IPS-20b (cell line): ENCODE results near the gene ZNRF3.
"Not testable (repeated sequence)": the region's sequence is repeated elsewhere in the genome, so short reads cannot be mapped to it uniquely, and the experiment has no call there.

Experiments
- H3K27ac ChIP-seq: one replicate; pipeline ENCODE4 v1.5.1; 2013; ENCODE audit warnings: low read length
- H3K27me3 ChIP-seq: 2 replicates; pipeline ENCODE4 v1.6.1; 2013; ENCODE audit warnings: mild to moderate bottlenecking, low read length, inconsistent platforms; ENCODE audit not compliant: insufficient read depth
- H3K36me3 ChIP-seq: 2 replicates; pipeline ENCODE4 v1.6.1; 2013; ENCODE audit warnings: low read depth, mild to moderate bottlenecking, inconsistent platforms, low read length, moderate library complexity; ENCODE audit not compliant: insufficient read depth
- H3K4me1 ChIP-seq: 2 replicates; pipeline ENCODE4 v1.6.1; 2013; ENCODE audit warnings: mild to moderate bottlenecking, control low read depth, inconsistent platforms, low read length, moderate library complexity; ENCODE audit not compliant: insufficient read depth
- H3K4me3 ChIP-seq: 2 replicates; pipeline ENCODE4 v1.5.1; 2013; ENCODE audit warnings: mild to moderate bottlenecking, low read length, inconsistent platforms
- H3K9ac ChIP-seq: 2 replicates; pipeline ENCODE4 v1.6.1; 2013; ENCODE audit warnings: low read depth, mild to moderate bottlenecking, inconsistent platforms, low read length, moderate library complexity
- H3K9me3 ChIP-seq: 2 replicates; pipeline ENCODE4 v1.6.1; 2013; ENCODE audit warnings: mild to moderate bottlenecking, low read depth, low read length, inconsistent platforms; ENCODE audit not compliant: insufficient read depth

ZNRF3 gene

DNA sequence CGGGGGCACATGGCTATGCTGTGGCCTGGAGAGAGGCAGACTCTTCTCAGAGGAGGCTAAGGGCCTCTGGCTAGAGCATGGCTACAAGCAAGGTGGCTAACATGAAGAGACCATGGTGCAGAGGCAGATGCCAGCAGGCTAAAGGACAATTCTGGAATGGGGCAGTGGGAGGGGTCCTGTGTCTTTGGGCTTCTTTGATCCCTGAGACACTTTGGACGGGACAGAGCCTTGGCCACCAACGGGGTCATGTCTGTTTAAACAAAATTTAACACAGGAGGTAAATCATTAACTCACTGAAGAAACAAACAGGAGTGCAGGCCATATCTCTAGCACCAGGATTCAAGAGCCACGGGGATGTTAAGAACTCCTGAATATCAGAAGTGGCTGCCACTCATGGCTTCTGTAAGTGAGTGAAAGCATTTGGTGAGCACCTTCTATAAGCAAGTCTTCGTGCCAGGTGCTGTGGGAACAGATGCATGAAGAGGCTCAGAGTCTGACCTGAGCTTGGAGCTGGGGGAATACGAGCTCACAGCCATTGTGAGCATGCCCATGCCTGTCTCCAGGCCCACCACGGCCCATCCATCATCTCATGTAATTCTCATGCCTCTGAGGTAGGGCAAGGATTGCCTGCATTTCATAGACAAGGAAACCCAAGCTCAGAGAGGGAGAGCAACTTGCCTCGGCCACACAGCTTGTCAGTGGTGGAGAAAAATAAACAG lies 18.3 kb upstream of the ZNRF3 start:
- Histone ChIP-seq H3K27me3 (no peaks in the 10 kb centered on the region), H3K9me3 (no peaks in the 10 kb centered on the region), H3K36me3 (no peaks in the 10 kb centered on the region), H3K9ac (no peak overlapping the region), H3K27ac (no peak overlapping the region), H3K4me1 (no peaks in the 10 kb centered on the region), H3K4me3 (no peak overlapping the region)

DNA sequence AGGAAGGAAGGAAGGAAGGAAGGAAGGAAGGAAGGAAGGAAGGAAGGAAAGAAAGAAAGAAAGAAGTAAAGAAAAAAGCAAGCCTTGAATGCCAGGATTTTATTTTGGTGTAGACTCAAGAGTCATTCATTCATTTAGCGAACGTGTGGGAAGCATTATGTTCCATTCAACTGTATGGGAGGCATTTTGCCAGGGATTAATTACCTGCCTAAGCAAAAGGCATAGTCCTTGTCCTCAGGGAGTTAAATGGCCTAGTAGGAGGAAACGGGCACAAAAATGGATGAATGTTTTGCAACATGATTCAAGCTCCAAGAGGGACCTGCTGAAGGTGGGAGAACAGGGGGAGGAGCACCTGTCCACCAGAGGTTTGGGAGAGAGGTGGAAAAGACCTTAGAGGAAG lies 16.2 kb upstream of the ZNRF3 start:
- no peaks in the 10 kb centered on the region for H3K4me1 ChIP-seq
- H3K4me3 ChIP-seq, result no peak overlapping the region
- H3K36me3 ChIP-seq, result no peaks in the 10 kb centered on the region
- no peak overlapping the region for H3K9ac ChIP-seq
- no peaks in the 10 kb centered on the region for H3K27me3 ChIP-seq
- no peak overlapping the region for H3K27ac ChIP-seq
- no peaks in the 10 kb centered on the region for H3K9me3 ChIP-seq

DNA sequence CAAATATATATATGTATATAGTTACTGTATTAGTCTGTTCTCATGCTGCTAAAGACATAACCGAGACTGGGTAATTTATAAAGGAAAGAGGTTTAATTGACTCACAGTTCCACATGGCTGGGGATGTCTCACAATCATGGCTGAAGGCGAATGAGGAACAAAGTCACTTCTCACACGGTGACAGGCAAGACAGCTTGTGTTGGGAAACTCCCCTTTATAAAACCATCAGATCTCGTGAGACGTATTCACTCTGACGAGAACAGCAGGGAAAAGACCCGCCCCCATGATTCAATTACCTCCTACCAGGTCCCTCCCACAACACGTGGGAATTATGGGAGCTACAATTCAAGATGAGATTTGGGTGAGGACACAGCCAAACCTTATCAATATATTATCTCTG lies 15.0 kb upstream of the ZNRF3 start:
- not testable (repeated sequence) for H3K9me3 ChIP-seq, H3K9ac ChIP-seq, H3K27me3 ChIP-seq, H3K27ac ChIP-seq, H3K36me3 ChIP-seq, H3K4me1 ChIP-seq, H3K4me3 ChIP-seq

DNA sequence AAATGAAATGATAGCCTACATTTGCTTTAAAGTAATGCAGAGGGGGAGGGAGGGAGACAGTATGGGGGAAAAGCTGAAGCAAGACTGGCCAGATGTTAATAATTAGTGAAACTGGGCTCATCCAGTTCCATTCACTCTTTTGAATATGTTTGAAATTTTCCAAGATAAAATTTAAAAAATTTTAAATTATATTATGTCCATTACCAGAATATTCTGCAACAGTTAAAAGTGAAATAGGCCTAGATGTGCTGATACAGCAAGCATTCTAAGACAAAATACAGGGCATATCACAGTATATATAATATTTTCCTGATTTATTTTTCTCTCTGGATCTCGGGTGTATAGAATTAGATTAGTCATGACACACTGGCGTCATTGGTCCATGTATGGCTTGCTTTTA lies 13.6 kb upstream of the ZNRF3 start:
- Histone ChIP-seq H3K9me3 (no peaks in the 10 kb centered on the region), H3K27me3 (no peaks in the 10 kb centered on the region), H3K36me3 (no peaks in the 10 kb centered on the region), H3K4me3 (no peak overlapping the region), H3K27ac (no peak overlapping the region), H3K4me1 (no peaks in the 10 kb centered on the region), H3K9ac (no peak overlapping the region)

DNA sequence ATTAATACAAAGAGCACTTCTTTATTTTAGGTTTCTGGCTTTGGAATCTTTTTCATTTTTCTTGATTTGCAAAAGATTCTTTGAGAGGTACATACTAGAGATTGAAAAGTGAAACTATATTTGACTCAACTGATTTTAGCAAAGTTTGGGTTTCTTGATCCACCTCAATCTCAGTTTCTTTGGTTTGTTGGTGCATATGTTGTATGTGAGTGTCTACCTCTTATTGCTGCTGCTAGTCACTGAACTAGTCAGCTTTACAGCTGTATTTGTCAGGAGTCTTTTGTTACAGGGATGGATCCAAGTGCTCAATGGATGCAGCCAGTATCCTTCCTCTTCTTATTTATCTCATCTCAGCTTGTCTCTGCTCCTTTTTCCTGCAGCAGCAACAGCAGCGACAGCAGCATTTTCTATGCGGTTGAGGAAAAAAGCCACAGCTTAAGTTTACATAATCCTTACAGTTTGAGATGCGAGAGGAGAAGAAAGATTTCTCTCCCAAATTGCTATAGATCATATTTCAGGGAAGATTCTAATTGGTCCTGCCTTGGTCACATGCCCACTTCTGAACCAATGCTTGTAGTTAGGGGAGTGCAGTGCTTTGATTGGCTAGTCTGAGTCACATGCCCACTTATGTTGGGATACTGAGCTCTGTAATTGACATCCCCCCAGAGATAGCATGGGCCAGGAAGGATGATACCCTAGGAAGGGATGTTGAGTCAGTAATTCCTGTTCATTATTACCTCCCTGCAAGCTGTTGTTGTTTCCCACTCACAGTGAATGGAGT lies 10.0 kb upstream of the ZNRF3 start:
- Histone ChIP-seq H3K4me3 (no peak overlapping the region), H3K4me1 (no peaks in the 10 kb centered on the region), H3K36me3 (no peaks in the 10 kb centered on the region), H3K27ac (no peak overlapping the region), H3K9me3 (no peaks in the 10 kb centered on the region), H3K9ac (no peak overlapping the region), H3K27me3 (no peaks in the 10 kb centered on the region)

DNA sequence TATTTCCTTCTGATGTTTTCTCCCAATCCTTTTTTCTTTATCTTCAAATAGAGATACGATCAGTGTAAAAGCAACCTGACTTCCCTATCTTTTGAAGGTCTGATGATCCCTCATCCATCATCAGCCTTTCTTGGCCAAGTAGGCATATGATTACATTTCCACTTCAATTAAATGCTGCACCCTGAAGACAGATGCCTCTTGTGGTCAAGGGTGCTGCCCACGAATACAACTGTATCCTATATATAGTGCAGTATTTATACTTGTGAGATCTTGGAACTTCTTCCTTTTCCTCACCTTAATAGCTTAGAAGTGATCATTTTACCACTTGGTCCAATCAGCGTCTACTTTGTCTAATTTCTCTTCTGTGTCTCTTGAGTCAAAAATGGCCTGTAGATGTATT lies 9.3 kb upstream of the ZNRF3 start:
- H3K4me1 ChIP-seq, result no peaks in the 10 kb centered on the region

DNA sequence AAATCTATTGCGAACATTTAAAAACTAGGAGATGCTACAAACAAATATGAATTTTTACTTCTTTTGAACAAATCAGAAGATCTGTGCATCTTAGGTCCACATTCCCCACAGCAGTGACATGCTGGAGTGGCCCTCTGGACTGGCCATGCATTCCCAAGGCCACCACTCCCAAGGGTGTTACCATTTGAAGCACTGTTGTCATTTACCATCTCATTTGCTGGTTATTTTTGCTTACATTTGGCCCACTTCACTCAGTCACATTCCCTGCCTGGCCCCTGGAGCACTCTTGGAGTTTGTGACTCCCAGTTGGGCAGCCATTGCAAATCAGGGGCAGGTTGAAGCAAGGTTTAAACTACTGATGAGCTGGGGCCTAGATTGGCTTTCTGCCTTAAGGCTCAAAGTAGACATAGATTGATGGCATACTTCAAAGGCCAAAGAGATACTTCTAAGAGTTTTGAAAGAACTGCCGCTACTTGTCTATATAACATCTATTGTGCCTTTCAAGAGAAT lies 8.5 kb upstream of the ZNRF3 start:
- Histone ChIP-seq H3K36me3 (no peaks in the 10 kb centered on the region), H3K9ac (no peak overlapping the region), H3K9me3 (no peaks in the 10 kb centered on the region), H3K4me1 (no peaks in the 10 kb centered on the region), H3K4me3 (no peak overlapping the region), H3K27ac (no peak overlapping the region), H3K27me3 (no peaks in the 10 kb centered on the region)

More for the DNA sequence above, 9.3 kb upstream of the ZNRF3 start:
- H3K27me3 ChIP-seq, result no peaks in the 10 kb centered on the region
- no peak overlapping the region for H3K27ac ChIP-seq
- H3K9ac ChIP-seq, result no peak overlapping the region
- H3K4me3 ChIP-seq, result no peak overlapping the region
- H3K9me3 ChIP-seq, result no peaks in the 10 kb centered on the region
- H3K36me3 ChIP-seq, result no peaks in the 10 kb centered on the region

DNA sequence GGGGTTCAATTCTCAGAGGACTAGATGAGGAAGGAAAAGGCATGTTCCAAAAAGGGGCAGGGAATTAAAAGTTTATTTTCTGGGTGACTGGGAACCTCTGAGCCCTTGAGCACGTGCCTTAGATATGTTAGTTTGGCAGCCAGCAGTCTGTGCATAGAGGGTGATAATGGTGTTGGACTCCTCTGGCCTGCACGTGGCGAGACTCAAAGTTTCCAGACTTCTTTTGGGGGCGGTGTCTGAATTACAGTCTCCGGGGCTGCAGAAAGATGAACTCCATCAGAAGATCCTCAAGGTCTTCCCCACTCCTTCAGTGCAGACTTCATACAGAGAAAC lies 861 bp upstream of the ZNRF3 start:
- peak overlapping the region; percentile 80; the same call in 1 of the 2 replicates for H3K9ac ChIP-seq
- peak overlapping the region; percentile 66 for H3K4me3 ChIP-seq
- no peaks in the 10 kb centered on the region for H3K36me3 ChIP-seq
- peaks cover 13% of the 10 kb centered on the region; the same call in 1 of the 2 replicates for H3K27me3 ChIP-seq
- H3K9me3 ChIP-seq, result no peaks in the 10 kb centered on the region
- H3K27ac ChIP-seq, result no peak overlapping the region
- H3K4me1 ChIP-seq, result peaks cover 22% of the 10 kb centered on the region

DNA sequence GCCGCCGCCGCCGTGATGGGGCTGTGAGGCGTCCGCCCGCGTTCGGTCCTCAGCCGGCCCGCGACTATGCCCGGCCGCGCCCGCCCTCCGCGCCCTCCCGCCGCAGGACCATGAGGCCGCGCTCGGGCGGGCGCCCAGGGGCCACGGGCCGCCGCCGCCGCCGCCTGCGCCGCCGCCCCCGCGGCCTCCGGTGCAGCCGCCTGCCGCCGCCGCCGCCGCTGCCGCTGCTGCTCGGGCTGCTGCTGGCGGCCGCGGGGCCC lies 215 bp downstream of the ZNRF3 start:
- Histone ChIP-seq H3K9ac (no peak overlapping the region), H3K27me3 (peaks cover 13% of the 10 kb centered on the region; the same call in 1 of the 2 replicates), H3K9me3 (no peaks in the 10 kb centered on the region), H3K4me1 (peaks cover 30% of the 10 kb centered on the region), H3K4me3 (peak overlapping the region; percentile 88; the same call in 1 of the 2 replicates), H3K36me3 (no peaks in the 10 kb centered on the region), H3K27ac (no peak overlapping the region)

DNA sequence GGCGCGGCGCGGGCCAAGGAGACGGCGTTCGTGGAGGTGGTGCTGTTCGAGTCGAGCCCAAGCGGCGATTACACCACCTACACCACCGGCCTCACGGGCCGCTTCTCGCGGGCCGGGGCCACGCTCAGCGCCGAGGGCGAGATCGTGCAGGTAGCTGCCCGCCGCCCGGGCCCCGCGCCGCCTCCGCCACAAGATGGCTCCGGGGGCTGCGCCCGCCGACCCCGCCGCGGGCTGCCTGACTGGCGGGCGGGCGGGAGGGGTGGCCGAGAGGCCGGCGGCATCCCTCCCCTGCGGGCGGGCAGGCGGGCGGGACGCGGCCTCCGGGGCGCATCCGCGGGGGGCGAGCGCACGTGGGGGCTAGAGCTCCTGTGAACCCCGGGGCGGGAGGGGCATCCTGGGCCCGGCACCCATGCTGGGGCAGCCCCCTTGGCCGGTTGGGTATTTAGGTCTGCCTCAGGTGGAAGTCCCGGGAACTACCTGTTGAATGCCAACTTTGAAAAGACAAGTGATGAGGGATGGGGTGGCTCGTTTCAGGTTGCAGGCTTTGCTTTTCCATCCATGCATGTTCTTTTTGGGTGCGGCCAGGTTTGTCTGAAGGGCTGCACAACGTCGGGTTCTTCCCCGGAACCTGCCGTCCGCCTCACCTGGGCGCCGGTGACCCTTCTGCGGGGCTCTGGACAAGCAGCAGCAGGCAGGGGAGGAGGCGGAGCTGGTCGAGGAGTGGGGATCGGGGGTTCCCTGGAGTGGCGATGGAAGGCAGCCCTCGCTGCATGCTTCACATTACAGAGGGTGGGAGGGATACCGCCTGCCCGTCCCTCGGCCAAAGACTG lies 760 bp downstream of the ZNRF3 start:
- H3K27ac ChIP-seq, result no peak overlapping the region
- peak overlapping the region; percentile 88 for H3K4me3 ChIP-seq
- peaks cover 13% of the 10 kb centered on the region; the same call in 1 of the 2 replicates for H3K27me3 ChIP-seq
- peaks cover 30% of the 10 kb centered on the region for H3K4me1 ChIP-seq
- H3K9me3 ChIP-seq, result no peaks in the 10 kb centered on the region
- peak overlapping the region; percentile 71; the same call in 1 of the 2 replicates for H3K9ac ChIP-seq
- no peaks in the 10 kb centered on the region for H3K36me3 ChIP-seq

DNA sequence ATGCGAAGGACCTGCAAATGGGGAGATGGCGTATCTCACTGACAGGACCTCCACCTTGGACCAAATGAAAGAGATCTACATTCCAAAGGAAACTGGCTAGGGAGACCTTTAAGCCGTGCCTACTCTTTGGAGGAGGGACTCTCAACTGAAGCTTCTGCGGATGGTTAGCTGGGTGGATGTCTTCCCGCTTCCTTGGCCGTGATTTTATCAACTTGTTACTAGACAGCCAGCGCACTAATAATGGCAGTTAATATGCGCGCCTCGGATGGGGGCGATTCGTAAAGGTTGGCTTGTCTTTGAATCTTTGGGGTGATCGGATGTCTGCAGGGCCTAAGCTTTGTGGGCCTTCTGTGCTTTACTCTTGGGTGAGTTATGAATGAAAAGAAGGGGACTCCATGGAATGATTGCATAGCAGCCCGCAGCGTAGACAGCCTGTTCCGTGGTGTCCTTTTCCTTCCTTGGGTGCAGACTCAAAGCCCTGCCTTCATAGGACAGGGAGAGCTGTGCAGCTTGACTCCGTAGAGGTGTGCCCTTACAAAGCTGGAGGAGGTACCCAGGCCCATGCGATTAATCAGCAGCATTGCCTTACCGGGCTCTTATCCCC lies 1.5 kb downstream of the ZNRF3 start:
- Histone ChIP-seq H3K36me3 (no peaks in the 10 kb centered on the region), H3K4me3 (peak overlapping the region; percentile 88), H3K27me3 (peaks cover 13% of the 10 kb centered on the region; the same call in 1 of the 2 replicates), H3K27ac (no peak overlapping the region), H3K9me3 (no peaks in the 10 kb centered on the region), H3K4me1 (peaks cover 32% of the 10 kb centered on the region), H3K9ac (peak overlapping the region; percentile 71; the same call in 1 of the 2 replicates)
